Measurements from ENCODE around the gene SC5D. TPM values are rescaled to one million over a fixed set of nuclear protein-coding genes. Genes with fewer than 3 reads are reported as not detected.

Gene SC5D
- total RNA-seq, 1 experiment from 2014 or later, result 79.2 TPM

DNA sequence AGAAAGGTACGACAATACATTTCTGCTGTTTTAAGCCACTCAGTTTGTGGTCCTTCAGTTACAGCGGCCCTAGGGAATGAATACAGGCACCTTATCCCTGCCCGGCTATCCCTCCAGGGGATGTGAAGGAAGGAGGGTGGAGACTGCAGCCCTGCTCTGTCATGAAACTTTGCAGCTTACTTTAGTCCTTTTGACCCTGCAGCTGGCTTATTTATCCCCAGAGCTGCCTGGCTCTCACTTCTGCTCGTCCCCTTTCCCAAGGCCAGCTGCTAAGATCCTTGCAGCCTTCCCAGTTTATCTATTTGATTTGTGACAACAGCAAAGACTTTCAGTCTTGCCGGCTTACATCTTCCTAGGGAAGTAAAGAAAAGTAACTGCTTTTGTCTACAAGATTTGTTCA, 55.2 kb downstream of the SC5D start:
- CTCF ChIA-PET, result no interaction called here

More for the DNA sequence above, 55.2 kb downstream of the SC5D start:
- no peak for TF ChIP-seq PRRX2 (CRISPR knock-in tag; IDR thresholded peaks at IDR 0.05)
- TF ChIP-seq GTF2I (CRISPR knock-in tag; conservative IDR thresholded peaks at IDR 0.05), result no peak
- TF ChIP-seq ZNF396 (CRISPR knock-in tag; IDR thresholded peaks at IDR 0.05; ENCODE audit: borderline replicate concordance), result no peak
- TF ChIP-seq, protein P1, sequence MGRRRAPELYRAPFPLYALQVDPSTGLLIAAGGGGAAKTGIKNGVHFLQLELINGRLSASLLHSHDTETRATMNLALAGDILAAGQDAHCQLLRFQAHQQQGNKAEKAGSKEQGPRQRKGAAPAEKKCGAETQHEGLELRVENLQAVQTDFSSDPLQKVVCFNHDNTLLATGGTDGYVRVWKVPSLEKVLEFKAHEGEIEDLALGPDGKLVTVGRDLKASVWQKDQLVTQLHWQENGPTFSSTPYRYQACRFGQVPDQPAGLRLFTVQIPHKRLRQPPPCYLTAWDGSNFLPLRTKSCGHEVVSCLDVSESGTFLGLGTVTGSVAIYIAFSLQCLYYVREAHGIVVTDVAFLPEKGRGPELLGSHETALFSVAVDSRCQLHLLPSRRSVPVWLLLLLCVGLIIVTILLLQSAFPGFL (CRISPR knock-in tag; IDR thresholded peaks at IDR 0.05; ENCODE audit: borderline replicate concordance), result no peak
- TF ChIP-seq, protein P2, sequence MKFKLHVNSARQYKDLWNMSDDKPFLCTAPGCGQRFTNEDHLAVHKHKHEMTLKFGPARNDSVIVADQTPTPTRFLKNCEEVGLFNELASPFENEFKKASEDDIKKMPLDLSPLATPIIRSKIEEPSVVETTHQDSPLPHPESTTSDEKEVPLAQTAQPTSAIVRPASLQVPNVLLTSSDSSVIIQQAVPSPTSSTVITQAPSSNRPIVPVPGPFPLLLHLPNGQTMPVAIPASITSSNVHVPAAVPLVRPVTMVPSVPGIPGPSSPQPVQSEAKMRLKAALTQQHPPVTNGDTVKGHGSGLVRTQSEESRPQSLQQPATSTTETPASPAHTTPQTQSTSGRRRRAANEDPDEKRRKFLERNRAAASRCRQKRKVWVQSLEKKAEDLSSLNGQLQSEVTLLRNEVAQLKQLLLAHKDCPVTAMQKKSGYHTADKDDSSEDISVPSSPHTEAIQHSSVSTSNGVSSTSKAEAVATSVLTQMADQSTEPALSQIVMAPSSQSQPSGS (CRISPR knock-in tag; IDR thresholded peaks at IDR 0.05; ENCODE audit: borderline replicate concordance, low read depth), result no peak
- no peak for TF ChIP-seq FOXP1 (CRISPR knock-in tag; IDR thresholded peaks at IDR 0.05; ENCODE audit: borderline replicate concordance)
- TF ChIP-seq SP1 (CRISPR knock-in tag; conservative IDR thresholded peaks at IDR 0.05), result no peak
- no peak for TF ChIP-seq CREM (CRISPR knock-in tag; IDR thresholded peaks at IDR 0.05)
- TF ChIP-seq ZNF121 (CRISPR knock-in tag; IDR thresholded peaks at IDR 0.05), result no peak
- TF ChIP-seq, protein P3, sequence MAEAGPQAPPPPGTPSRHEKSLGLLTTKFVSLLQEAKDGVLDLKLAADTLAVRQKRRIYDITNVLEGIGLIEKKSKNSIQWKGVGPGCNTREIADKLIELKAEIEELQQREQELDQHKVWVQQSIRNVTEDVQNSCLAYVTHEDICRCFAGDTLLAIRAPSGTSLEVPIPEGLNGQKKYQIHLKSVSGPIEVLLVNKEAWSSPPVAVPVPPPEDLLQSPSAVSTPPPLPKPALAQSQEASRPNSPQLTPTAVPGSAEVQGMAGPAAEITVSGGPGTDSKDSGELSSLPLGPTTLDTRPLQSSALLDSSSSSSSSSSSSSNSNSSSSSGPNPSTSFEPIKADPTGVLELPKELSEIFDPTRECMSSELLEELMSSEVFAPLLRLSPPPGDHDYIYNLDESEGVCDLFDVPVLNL (CRISPR knock-in tag; IDR thresholded peaks at IDR 0.05; ENCODE audit: borderline replicate concordance, low read depth), result no peak
- TF ChIP-seq, protein P4, sequence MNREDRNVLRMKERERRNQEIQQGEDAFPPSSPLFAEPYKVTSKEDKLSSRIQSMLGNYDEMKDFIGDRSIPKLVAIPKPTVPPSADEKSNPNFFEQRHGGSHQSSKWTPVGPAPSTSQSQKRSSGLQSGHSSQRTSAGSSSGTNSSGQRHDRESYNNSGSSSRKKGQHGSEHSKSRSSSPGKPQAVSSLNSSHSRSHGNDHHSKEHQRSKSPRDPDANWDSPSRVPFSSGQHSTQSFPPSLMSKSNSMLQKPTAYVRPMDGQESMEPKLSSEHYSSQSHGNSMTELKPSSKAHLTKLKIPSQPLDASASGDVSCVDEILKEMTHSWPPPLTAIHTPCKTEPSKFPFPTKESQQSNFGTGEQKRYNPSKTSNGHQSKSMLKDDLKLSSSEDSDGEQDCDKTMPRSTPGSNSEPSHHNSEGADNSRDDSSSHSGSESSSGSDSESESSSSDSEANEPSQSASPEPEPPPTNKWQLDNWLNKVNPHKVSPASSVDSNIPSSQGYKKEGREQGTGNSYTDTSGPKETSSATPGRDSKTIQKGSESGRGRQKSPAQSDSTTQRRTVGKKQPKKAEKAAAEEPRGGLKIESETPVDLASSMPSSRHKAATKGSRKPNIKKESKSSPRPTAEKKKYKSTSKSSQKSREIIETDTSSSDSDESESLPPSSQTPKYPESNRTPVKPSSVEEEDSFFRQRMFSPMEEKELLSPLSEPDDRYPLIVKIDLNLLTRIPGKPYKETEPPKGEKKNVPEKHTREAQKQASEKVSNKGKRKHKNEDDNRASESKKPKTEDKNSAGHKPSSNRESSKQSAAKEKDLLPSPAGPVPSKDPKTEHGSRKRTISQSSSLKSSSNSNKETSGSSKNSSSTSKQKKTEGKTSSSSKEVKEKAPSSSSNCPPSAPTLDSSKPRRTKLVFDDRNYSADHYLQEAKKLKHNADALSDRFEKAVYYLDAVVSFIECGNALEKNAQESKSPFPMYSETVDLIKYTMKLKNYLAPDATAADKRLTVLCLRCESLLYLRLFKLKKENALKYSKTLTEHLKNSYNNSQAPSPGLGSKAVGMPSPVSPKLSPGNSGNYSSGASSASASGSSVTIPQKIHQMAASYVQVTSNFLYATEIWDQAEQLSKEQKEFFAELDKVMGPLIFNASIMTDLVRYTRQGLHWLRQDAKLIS (CRISPR knock-in tag; IDR thresholded peaks at IDR 0.05; ENCODE audit: borderline replicate concordance), result no peak
- TF ChIP-seq, protein P5, sequence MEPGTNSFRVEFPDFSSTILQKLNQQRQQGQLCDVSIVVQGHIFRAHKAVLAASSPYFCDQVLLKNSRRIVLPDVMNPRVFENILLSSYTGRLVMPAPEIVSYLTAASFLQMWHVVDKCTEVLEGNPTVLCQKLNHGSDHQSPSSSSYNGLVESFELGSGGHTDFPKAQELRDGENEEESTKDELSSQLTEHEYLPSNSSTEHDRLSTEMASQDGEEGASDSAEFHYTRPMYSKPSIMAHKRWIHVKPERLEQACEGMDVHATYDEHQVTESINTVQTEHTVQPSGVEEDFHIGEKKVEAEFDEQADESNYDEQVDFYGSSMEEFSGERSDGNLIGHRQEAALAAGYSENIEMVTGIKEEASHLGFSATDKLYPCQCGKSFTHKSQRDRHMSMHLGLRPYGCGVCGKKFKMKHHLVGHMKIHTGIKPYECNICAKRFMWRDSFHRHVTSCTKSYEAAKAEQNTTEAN (CRISPR knock-in tag; IDR thresholded peaks at IDR 0.05), result no peak
- TF ChIP-seq, protein P6, sequence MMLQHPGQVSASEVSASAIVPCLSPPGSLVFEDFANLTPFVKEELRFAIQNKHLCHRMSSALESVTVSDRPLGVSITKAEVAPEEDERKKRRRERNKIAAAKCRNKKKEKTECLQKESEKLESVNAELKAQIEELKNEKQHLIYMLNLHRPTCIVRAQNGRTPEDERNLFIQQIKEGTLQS (CRISPR knock-in tag; conservative IDR thresholded peaks at IDR 0.05), result no peak
- TF ChIP-seq, protein P7, sequence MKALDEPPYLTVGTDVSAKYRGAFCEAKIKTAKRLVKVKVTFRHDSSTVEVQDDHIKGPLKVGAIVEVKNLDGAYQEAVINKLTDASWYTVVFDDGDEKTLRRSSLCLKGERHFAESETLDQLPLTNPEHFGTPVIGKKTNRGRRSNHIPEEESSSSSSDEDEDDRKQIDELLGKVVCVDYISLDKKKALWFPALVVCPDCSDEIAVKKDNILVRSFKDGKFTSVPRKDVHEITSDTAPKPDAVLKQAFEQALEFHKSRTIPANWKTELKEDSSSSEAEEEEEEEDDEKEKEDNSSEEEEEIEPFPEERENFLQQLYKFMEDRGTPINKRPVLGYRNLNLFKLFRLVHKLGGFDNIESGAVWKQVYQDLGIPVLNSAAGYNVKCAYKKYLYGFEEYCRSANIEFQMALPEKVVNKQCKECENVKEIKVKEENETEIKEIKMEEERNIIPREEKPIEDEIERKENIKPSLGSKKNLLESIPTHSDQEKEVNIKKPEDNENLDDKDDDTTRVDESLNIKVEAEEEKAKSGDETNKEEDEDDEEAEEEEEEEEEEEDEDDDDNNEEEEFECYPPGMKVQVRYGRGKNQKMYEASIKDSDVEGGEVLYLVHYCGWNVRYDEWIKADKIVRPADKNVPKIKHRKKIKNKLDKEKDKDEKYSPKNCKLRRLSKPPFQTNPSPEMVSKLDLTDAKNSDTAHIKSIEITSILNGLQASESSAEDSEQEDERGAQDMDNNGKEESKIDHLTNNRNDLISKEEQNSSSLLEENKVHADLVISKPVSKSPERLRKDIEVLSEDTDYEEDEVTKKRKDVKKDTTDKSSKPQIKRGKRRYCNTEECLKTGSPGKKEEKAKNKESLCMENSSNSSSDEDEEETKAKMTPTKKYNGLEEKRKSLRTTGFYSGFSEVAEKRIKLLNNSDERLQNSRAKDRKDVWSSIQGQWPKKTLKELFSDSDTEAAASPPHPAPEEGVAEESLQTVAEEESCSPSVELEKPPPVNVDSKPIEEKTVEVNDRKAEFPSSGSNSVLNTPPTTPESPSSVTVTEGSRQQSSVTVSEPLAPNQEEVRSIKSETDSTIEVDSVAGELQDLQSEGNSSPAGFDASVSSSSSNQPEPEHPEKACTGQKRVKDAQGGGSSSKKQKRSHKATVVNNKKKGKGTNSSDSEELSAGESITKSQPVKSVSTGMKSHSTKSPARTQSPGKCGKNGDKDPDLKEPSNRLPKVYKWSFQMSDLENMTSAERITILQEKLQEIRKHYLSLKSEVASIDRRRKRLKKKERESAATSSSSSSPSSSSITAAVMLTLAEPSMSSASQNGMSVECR (CRISPR knock-in tag; IDR thresholded peaks at IDR 0.05; ENCODE audit: borderline replicate concordance), result no peak
- no peak for TF ChIP-seq HMGA2 (CRISPR knock-in tag; IDR thresholded peaks at IDR 0.05)
- TF ChIP-seq NR3C1 (CRISPR knock-in tag; conservative IDR thresholded peaks at IDR 0.05; ENCODE audit: low read depth), result no peak
- no peak for TF ChIP-seq CREB1 (CRISPR knock-in tag; IDR thresholded peaks at IDR 0.05)
- Mint-ChIP-seq H3K27ac (no peak overlapping the region), H3K27me3 (ENCODE audit: low read depth) (no peaks in the 10 kb centered on the region), H3K4me1 (peaks cover 13% of the 10 kb centered on the region), H3K36me3 (no peaks in the 10 kb centered on the region), H3K4me3 (no peak overlapping the region), H3K9me3 (no peaks in the 10 kb centered on the region)
- no peak for ATAC-seq
- POLR2A ChIA-PET, result no interaction called here
- no peak for DNase-seq (ENCODE audit: low spot score)
